GM21619 (cell line): ENCODE results near the gene DRAP1.
"Not testable (repeated sequence)": the region's sequence is repeated elsewhere in the genome, so short reads cannot be mapped to it uniquely, and the experiment has no call there.

Source experiments
- ATAC-seq: cut with Tn5 transposase; IDR thresholded peaks from one replicate; pipeline ENCODE4 v1.9.1; 2021; ENCODE audit not compliant: unreplicated experiment

Gene DRAP1

DNA sequence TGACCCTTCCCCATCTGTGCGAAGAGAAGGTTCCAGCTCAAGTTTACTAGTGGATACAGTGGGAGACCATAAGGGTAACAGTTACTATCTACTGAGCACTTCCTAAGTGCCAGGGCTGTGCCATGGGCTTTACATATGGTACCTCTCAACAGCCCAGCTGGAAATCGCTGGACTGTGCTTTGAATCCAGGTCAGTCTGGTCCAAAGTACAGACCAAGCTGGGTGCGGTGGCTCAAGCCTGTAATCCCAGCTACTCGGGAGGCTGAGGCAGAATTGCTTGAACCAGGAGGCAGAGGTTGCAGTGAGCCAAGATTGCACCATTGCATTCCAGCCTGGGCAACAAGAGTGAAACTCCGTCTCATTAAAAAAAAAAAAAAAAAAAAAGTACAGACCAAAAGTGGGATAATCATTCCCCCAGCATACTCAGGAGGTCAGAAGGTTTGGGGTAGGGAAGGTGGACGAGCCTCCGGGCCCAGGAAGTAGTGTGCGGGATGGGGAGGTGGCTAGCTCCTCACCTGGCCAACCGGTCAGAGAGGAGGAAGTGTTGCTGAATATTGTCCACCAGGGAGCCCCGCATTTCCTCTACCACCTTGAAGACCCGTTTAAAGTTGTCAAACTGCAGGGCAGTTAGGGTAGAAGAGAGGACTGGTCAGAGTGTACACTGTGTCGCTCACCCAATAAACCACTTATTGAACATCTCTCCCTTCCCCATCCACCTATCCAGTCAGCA is 33.3 kb upstream of the DRAP1 start:
- no peak for ATAC-seq

DNA sequence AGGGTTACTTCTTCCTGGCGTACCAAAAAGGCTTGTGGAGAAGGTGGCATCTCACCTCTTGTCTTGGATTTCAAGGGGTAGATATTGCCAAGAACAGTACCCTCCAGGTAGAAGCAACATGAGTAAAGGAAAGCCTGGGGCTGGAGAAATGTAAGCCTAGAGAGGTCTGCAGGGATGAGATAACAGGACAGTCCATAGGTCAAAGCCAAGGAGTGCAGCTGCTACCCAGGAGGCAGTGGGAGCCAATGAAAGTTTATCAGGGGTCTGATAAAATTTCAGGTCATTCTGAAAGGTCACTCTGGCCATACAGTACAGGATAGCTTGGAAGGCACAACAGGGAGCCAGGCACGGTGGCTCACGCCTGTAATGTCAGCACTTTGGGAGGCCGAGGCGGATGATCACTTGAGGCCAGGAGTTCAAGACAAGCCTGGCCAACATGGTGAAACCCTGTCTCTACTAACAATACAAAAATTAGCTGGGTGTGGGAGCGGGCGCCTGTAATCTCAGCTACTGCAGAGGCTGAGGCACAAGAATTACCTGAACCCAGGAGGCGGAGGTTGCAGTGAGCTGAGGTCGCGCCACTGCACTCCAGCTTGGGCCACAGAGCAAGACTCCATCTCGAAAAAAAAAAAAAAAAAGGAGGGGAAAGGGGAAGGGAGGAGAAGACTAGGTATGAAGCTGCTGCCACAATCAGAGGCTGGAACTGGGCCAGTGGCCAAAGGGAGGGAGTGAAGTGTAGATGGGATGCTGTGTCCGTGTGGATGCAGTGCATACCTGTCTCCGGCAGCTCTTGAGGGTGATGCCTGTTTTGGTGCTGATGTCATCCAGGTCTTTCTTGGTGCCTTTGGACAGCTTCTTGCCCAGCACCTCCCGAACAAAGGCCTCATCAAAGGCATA is 32.2 kb upstream of the DRAP1 start:
- ATAC-seq: no peak

DNA sequence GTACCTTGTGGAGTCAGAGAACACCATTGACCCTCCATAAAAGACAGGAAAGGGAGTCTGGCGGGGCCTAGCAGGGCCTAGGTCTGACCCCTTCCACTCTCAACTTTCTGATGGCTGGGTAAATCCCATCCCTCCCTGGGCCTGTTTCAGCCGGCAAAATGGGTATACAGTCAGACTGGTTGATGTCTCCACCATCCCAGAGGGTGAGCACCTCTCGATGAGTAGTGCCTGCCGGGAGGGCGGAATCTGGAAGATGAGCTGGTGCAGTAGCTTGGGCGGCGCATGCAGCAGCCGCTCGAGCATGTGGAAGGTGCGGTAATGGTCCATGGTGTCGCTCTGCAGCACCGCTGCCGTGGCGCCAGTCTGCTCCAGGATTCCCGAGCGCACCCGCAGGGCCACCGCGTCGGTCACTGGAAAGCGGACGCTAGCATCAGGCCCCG is 31.5 kb upstream of the DRAP1 start:
- peak; percentile 1 for ATAC-seq

GRCh38 chr11:65888163-65888814 is 30.9 kb upstream of the DRAP1 start, which contains the start of gene FIBP:
TSS of gene FIBP (minus strand) at chr11:65888471. CDS start at chr11:65888418, 53 bp downstream.
- ATAC-seq: peak; percentile 43

GRCh38 chr11:65890324-65891218 is 28.7 kb upstream of the DRAP1 start, which contains the start of gene CCDC85B:
TSS of gene CCDC85B (plus strand) at chr11:65890673. CDS start at chr11:65890784, 111 bp downstream.
- ATAC-seq: peak; percentile 45

DNA sequence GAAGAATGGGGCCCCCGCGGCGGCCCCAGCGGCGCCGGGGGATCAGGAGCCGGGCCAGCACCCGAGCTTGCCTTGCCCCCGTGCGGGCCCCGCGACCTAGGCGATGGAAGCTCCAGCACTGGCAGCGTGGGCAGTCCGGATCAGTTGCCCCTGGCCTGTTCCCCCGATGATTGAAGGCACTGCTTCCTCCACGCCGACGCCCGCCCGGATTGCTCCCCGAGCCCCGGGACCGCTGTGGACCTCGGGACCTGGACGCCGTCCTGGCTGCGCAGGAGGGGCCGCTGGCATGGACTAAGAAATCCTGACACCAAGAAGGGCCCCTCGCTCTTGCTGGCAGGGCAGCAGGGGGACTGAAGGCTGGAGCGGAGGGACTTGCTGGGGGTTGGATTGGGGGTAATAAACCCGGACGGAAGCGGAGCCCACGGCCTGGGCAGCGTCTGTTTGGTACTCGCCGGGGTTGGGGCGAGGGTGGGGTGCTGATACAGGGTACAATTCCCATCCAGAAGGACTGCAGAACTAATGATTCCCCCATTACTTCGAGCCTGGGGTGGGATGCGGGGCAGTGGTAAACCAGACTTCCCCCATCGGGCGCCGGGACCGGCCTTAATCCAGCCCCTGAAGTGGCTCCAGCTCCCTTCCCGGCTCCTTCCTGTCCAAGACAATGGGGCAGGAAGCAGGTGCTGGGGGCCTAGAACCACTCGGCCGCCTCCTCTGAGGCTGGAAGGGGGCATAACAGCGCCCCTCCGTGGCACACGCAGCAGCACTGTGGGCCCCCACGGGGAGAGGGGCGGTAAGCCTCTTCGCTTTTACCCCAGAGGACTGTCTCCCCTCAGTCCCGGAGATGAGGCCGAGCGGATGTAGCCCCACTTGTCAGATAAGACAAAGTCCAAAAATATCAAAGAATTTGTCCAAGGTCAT is 27.7 kb upstream of the DRAP1 start:
- ATAC-seq: no peak

- not testable (repeated sequence) for ATAC-seq
Measured at GRCh38 chr11:65892137-65892540, 27.1 kb upstream of the DRAP1 start.

DNA sequence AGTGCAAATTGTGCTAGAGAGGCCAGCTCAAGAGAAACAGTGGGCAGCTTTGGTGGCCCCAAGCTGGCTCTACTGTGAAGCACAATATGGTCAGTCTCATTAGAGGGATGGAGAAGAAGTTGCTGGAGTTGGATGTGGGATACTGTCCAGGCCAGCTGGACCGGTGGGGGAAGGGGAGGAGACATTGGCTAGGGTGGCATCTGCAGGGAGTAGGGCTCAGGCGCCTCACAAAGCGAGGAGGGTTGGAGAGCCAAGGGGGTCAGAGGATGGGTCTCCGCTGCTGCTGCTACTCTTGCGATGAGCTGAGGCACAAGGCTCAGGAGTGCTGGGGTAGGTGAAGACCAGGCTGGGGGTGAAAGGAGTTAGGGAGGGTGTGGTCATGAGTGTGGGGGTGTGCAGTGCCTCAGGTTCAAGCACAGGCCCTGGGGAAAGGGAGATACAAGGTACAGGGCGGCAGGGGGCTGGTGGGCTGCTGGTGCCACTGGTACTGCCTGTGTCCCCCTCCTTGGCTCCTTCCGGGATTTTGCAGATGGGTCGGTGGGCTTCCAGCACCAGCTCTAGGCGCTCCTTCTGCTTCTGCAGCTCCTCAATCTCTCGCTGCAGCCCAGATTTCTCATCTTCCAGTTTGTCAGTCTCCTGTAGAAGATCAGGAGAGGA is 26.4 kb upstream of the DRAP1 start:
- no peak for ATAC-seq

- ATAC-seq: no peak
Measured at GRCh38 chr11:65894034-65894591, 25.1 kb upstream of the DRAP1 start.

DNA sequence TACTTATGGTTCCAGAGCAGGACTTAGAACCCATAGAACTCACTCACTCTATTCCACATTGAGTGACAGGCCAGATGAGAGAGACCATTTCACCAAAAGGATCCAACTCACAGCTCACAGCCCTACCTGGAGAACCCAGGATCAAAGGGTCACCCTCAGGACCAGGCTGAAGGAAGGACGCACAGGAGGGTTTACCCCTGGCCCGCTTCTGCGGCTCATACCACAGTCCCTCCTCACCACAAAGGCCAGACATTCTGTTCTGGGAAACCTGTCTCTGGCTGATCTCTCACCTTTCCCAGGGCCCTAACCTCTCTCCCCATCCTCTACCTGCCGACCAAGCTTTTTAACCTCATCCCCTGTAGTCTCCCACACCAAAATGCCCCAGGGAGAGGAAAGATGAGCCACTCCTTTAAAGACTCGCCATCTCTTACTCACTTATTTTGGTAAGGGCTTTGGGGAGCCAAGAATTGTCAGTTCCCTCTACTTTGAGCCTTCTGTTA is 23.7 kb upstream of the DRAP1 start:
- no peak for ATAC-seq

DNA sequence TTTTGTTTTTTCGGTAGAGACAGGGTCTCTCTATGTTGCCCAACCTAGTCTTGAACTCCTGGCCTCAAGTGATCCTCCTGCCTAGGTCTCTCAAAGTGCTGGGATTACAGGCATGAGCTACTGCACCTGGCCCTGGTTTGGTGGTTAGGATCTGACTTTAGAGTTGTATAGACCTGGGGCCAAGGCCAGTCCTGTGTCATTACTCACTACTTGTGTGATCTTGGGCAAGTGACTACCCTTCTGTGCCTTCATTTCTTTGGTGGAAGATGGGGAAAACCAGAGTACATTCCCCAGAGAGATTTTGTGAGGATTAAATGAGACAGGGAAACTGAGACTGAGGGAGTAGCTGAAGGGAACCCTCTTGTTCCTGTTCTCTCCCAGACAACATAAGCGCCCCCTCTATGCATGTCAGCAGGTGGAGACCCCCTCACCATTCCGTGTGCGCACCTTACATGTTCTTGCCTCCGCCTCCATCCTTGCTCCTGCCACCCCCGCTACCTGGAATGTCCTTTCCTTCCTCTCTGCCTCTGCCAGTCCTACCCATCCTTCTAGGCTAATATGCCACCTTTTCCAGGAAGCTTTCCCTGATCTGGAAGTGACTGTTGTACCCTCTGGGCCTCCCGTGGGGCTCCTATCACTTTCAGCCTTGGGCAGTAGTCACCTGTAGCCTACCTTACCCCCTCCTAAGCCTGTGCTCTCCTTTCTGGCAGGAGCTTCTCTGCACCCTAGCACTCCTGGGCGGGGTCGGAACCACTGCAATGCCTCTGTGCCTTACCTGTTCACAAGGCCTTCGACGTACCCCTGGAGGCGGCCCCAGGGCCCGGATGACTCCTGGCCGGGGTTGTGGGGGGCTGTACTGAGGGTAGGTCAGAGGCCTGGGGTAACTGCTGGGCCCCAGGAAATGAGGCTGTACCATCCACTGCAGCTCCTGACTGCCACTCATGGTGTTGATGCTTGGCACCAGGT is 22.9 kb upstream of the DRAP1 start:
- no peak for ATAC-seq

GRCh38 chr11:65897020-65897471 is 22.2 kb upstream of the DRAP1 start:
- no peak for ATAC-seq

DNA sequence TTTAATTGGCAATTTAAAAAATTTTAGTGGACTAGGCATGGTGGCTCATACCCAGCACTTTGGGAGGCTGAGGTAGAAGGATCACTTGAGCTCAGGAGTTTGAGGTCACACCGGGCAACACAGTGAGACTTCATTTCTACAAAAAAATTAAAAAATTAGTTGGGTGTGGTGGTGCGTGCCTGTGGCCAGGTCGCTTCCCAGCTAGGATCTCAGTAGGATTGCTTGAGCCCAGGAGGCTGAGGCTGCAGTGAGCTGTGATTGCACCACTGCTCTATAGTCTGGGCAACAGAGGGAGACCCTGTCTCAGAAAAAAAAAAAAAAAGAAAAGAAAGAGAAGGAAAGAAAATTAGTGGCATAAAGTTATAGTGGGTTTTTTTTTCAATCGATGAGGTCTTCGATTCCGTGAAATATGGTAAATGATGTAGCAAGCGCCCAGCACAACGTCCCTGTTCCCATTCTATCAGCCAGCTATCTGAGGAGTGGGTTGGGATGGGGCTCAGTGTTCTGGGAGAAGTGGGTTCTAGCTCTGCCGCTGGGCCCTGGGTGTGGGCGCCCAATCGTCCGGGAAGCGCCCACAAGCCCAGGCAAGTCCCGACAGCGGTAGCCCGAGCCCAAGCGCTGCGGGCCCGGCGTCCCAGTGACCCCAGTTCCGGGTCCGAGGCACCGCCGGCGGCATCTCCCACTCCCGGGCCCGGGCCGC is 20.4 kb upstream of the DRAP1 start:
- no peak for ATAC-seq

GRCh38 chr11:65899356-65900124 is 19.7 kb upstream of the DRAP1 start:
- no peak for ATAC-seq

- peak; percentile 75 for ATAC-seq
Measured at GRCh38 chr11:65900125-65900898, 18.9 kb upstream of the DRAP1 start, which contains the start of gene FOSL1. TSS of gene FOSL1 (minus strand) at chr11:65900388. CDS start at chr11:65900339, 49 bp downstream.
